GOT3 (cell line): ENCODE data around the gene MCC.

Experiments
- DNase-seq: peaks from one replicate; lab custom pipeline; 2025; ENCODE audit warnings: mixed read lengths; lab: John Stamatoyannopoulos, UW

Gene MCC

GRCh38 chr5:113202287-113202686 lies 286.0 kb downstream of the MCC start:
- no peak for DNase-seq

- DNase-seq = no peak
Observed at GRCh38 chr5:113201715-113202114, 286.5 kb downstream of the MCC start.

- DNase-seq = peak; percentile 11
Observed at GRCh38 chr5:113199122-113199905, 288.9 kb downstream of the MCC start.

GRCh38 chr5:113197456-113198200 lies 290.6 kb downstream of the MCC start:
- DNase-seq = no peak

- no peak for DNase-seq
Observed at GRCh38 chr5:113195771-113196170, 292.5 kb downstream of the MCC start.

GRCh38 chr5:113195251-113195650 lies 293.0 kb downstream of the MCC start:
- no peak for DNase-seq

- no peak for DNase-seq
Observed at GRCh38 chr5:113194591-113194990, 293.7 kb downstream of the MCC start.

GRCh38 chr5:113194125-113194524 lies 294.1 kb downstream of the MCC start:
- DNase-seq = no peak

- no peak for DNase-seq
Observed at GRCh38 chr5:113193311-113193978, 294.8 kb downstream of the MCC start.

GRCh38 chr5:113192541-113192940 lies 295.7 kb downstream of the MCC start:
- DNase-seq = no peak

GRCh38 chr5:113190347-113190746 lies 297.9 kb downstream of the MCC start:
- no peak for DNase-seq

- DNase-seq = no peak
Observed at GRCh38 chr5:113189291-113189690, 299.0 kb downstream of the MCC start.

- DNase-seq = no peak
Observed at GRCh38 chr5:113188436-113188835, 299.8 kb downstream of the MCC start.

GRCh38 chr5:113187906-113188305 lies 300.3 kb downstream of the MCC start:
- no peak for DNase-seq

GRCh38 chr5:113186061-113186460 lies 302.2 kb downstream of the MCC start:
- DNase-seq = no peak

- DNase-seq = no peak
Observed at GRCh38 chr5:113183694-113184093, 304.6 kb downstream of the MCC start.

- DNase-seq = no peak
Observed at GRCh38 chr5:113182658-113183344, 305.5 kb downstream of the MCC start.

GRCh38 chr5:113181853-113182490 lies 306.3 kb downstream of the MCC start:
- DNase-seq = no peak

GRCh38 chr5:113181409-113181808 lies 306.8 kb downstream of the MCC start:
- DNase-seq = no peak

GRCh38 chr5:113179156-113179555 lies 309.1 kb downstream of the MCC start:
- no peak for DNase-seq

- DNase-seq = no peak
Observed at GRCh38 chr5:113178073-113178779, 310.0 kb downstream of the MCC start.
